Right lobe of liver (tissue), 4 donors: ENCODE results near the gene RASL12.

Experiments
- CTCF ChIP-seq, 4 donors: fragments of 200-600 bp in 3 of 4; fragments of 450-650 bp in 1 of 4; IDR thresholded peaks; one replicate each; pipeline versions ENCODE4 v1.5.1 to v1.8.0; 2016 to 2022; ENCODE audit warnings: antibody characterized with exemption in 4 of 4, mild to moderate bottlenecking in 2 of 4
- POLR2A ChIP-seq: fragments of 450-650 bp; IDR thresholded peaks from one replicate; pipeline ENCODE4 v1.6.1; 2017; ENCODE audit warnings: antibody characterized with exemption, mild to moderate bottlenecking
- donor health status: DM: no; HTN: no; CAD: no.
- donor health status: DM: no; HTN: no; CAD: no.
- donor health status: DM: no; HTN: yes; CAD: no.

GRCh38 chr15:65062061-65062460 lies 5.7 kb downstream of the RASL12 start:
- TF ChIP-seq POLR2A: no peak
- TF ChIP-seq CTCF (IDR thresholded peaks at IDR 0.05): no peak
